Tongue (tissue), 2 donors: ENCODE results near the gene SLC7A8. TPM values are rescaled to one million over a fixed set of nuclear protein-coding genes. Genes with fewer than 3 reads are reported as not detected.
"Not testable (repeated sequence)": the region's sequence is repeated elsewhere in the genome, so short reads cannot be mapped to it uniquely, and the experiment has no call there.

Experiments
- DNase-seq: peaks from one replicate; pipeline ENCODE4 v3.0.0-alpha.2; 2015
- total RNA-seq: library from RNA; depleted of rRNA; stranded (reverse); fragments of >200 nt; gene quantifications from one replicate; pipeline ENCODE4 v1.2.3, GENCODE V29; 2014

Gene SLC7A8
- total RNA-seq, result 5.6 TPM

DNA sequence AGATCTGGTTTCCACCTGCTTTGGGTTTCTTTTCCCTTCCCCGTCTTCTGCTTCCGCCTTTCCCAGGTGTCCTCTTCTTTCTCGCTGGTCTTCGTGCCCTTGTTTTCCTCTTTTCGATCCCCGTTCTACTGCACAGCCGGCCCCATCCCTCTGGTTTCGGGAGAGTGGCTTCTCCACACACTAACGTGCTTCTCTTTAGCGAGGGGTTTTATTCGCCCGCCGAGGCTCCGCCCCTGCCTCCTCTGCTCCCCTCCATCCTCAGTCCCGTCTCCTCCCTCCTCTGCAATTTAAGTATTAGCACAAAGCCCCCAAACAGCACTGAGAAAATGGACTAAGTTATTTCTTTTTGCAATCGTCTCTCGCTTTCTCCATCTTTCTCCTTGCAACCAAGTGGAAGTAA, at the start of gene SLC7A8:
Gene SLC7A8 (minus strand): TSS at position 182 of the 400 bp plus-strand sequence. CDS start 746 bp downstream, outside the sequence.
- DNase-seq, result peak; percentile 67

DNA sequence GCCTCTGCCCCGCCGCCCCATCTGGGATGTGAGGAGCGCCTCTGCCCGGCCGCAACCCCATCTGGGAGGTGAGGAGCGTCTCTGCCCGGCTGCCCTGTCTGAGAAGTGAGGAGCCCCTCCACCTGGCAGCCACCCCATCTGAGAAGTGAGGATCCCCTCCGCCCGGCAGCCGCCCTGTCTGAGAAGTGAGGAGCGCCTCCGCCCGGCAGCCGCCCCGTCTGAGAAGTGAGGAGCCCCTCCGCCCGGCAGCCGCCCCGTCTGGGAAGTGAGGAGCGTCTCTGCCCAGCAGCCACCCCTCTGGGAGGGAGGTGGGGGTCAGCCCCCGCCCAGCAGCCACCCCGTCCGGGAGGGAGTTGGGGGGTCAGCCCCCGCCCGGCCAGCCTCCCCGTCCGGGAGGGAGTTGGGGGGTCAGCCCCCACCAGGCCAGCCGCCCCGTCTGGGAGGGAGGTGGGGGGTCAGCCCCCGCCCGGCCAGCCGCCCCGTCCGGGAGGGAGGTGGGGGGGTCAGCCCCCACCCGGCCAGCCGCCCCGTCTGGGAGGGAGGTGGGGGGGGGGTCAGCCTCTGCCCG, 48.9 kb upstream of the SLC7A8 start:
- not testable (repeated sequence) for DNase-seq

DNA sequence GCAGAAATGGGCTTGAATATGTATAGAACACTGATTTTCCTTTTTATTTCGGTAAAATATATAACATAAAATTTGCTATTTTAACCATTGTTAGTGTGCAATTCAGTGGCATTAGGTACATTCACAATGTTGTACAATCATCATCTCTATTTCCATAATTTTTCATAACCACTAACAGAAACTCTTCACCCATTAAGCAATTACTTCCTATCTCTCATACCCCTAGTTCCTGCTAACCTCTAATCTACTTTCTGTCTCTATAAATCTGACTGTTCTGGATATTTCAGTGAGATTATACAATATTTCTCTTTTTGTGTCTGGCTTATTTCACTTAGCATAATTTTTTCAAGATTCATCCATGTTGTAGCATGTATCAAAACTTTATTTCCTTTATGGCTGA, 45.4 kb upstream of the SLC7A8 start:
- DNase-seq, result no peak

DNA sequence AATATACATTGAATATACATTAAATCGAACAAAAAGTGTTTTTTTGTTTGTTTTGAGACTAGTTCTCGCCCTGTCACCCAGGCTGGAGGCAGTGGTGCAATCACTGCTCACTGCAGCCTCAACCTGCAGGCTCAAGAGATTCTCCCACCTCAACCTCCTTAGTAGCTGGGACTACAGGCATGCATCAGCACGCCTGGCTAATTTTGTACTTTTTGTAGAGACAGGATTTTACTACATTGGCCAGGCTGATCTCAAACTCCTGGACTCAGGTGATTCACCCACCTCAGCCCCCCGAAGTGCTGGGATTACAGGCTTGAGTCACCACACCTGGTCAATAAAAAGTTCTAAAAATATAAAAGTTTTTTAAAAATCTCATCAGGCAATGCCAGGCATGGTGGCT, 44.1 kb upstream of the SLC7A8 start:
- no peak for DNase-seq

DNA sequence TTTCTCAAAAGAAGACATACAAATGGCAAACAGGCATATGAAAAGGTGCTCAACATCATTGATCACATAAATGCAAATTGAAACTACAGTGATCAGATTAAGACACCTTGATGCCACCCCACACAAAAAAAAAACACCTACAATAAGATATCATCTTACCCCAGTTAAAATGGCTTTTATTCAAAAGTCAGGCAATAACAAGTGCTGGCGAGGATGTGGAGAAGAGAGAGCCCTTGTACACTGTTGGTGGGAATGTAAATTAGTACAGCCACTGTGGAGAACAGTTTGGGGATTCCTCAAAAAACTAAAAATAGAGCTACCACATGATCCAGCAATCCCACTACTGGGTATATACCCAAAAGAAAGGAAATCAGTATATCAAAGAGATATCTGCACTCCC, 41.5 kb upstream of the SLC7A8 start:
- not testable (repeated sequence) for DNase-seq

DNA sequence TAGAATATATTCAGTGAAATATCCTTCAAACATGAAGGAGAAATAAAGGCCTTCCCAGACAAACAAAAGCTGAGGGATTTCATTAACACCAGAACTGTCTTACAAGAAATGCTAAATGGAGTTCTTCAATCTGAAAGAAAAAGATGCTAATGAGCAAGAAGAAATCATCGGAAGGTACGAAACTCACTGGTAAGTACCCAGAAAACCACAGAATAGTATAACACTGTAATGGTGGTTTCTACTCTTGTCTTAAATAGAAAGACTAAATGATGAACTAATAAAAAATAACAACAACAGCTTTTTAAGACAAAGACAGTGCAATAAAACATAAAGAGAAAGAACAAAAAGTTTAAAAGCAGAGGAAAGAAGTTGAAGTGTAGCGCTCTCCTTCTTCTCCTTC, 35.6 kb upstream of the SLC7A8 start:
- no peak for DNase-seq

DNA sequence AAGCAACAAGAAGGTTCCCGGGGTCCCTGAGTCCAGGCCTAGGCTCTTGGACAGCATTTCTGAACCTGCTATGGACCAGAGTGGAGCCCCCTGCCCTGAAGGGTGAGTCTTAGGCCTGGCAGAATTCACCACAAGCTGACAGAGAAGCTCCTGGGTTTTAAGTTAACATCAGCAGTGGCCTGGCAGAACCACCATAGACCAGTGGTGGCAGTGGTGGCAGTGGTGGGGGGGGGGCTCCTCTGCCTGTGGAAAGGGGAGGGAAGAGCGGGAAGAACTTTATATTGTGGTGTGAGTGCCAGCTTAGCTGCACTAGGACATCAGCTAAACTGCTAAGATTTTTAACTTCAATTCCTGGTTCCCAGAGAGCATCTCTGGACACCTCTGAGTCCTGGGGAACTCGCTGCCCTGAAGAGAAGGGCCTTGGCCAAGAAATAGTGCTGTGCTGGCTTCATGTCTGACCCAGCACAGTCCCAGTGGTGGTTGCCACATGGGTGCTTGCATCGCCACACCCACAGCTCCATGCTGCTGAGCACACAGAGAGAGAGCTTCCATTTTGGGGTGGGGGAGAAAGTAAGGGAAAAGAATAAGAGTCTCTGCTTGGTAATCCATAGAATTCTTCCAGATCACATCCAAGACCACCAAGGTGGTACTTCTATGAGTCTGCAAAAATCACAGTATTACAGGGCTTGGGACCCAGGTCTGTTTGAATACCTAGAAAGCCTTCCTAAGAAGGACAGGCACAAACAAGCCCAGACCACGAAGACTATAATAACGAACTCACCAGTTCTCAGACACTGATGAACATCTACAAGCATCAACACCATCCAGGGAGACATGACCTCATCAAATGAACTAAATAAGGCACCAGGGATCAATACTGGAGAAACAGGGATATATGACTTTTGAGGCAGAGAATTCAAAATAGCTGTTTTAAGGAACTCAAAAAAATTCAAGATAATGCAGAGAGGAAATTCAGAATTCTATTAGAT, 33.9 kb upstream of the SLC7A8 start:
- no peak for DNase-seq

DNA sequence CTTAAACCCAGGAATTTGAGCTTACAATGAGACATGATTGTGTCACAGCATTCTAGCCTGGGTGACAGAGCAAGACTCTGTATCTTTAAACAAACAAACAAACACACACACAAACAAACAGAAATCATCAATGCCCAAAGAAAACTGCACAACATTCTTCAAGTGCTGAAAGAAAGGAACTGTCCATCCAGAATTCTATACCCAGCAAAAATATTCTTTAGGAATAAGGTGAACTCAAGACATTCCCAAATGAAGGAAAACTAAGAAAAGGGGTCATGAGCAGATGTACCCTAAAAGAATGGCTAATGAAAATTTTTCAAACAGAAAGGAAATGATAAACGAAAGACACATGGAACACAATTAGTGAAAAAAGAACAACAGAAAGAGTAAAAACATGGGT, 32.0 kb upstream of the SLC7A8 start:
- DNase-seq, result no peak

DNA sequence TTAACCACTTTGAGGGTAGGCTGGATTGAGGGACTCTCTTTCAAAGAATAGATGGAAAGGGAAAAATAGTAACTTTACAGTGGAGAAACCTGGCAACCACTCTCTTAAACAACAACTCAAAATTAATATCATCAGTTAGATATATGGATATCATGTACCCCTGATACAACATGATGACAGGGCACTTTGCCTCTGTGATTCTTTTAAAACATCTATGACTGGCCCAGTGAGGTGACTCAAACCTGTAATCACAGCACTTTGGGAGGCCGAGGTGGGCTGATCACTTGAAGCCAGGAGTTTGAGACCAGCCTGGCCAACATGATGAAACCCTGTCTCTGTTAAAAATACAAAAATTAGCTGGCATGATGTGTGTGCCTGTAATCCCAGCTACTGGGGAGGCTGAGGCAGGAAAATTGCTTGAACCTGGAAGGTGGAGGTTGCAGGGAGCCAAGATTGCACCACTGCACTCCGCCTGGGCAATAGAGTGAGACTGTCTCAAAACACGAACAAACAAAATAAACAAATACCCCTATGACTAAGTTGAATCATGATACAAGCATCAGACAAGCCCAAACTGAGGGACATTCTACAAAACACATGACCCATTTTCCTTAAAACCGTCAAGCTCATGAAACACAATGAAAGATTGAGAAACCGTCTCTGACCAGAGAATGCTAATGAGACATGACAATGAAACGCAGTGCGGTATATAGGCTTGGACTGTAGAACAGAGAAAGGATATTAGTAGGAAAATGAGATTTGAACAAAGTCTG, 26.4 kb upstream of the SLC7A8 start:
- no peak for DNase-seq

DNA sequence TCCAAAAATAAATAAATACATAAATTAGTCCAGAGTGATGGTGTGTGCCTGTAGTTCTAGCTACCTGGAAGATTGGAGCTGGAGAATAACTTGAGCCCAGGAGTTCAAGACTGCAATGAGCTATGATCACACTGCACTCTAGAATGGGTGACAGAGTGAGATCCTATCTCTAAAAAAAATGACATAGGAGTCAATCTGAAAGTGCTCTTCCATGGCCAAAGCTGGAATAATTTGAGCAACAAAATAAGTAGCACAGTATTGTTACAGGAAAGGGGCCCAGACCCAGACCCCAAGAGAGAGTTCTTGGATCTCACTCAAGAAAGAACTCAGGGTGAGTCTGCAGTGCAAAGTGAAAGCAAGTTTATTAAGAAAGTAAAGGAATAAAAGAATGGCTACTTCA, 24.9 kb upstream of the SLC7A8 start:
- no peak for DNase-seq

DNA sequence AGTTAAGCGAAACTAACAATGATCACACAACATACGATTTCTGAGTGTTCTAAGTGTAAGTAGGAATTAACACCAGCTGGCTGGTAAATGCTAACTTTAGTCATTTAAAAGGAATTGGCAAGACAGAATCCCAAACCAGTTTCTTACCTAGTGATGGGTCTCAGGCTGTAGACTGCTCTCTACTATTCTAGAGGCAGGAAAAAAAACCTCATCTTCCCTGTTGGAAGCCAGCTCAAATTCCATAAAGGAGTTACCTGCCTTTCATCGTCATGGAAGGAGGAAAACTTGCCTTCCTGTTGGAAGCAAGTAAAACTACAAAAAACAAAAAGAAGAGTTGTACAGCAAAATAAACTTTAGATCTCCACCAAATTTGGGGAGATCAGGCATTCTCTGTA, 23.7 kb upstream of the SLC7A8 start:
- no peak for DNase-seq

DNA sequence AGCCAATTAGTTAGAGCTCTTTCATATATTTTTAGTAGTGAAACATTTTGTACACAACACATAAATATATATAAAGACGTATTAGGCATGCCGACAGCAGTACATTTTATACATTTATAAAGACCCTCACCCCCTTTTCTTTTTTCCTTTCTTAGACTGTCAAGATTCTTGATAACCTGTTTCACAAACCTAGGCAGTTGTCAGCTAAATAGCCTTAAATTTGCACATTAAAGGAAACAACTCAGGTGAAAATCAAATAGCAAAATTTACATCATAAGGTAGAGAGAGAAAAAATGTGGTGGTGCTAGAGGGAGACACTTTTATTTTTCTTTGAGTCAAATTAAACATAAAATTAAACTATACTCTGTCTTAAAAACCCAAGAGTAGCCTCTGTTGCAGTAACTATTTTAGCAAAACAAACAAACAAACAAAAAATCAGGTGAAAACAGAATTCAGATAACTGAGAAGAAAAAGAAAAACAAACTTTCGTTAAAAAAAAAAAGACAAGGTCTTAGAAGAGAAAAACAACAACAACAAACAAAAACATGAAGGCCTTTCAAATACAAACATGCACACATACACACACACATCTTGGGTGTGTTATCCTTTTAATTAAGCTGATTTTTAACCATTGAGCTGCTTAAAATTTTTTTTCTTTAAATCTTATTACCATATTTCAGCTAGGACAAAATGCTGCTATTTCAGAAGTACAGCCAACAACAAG, 23.1 kb upstream of the SLC7A8 start:
- DNase-seq, result no peak

DNA sequence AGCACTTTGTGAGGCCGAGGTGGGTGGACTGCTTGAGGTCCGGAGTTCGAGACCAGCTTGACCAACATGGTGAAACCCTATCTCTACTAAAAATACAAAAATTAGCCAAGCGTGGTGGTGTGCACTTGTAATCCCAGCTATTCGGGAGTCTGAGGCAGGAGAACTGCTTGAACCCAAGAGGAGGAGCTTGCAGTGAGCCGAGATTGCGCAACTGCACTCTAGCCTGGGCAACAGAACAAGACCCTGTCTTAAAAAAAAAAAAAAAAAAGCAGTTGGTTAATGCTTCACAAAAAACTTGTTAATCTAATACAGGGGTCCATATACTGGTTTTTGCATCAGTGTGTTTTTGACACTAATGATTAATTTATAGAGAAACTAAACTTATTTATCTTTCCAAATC, 18.5 kb upstream of the SLC7A8 start:
- no peak for DNase-seq

DNA sequence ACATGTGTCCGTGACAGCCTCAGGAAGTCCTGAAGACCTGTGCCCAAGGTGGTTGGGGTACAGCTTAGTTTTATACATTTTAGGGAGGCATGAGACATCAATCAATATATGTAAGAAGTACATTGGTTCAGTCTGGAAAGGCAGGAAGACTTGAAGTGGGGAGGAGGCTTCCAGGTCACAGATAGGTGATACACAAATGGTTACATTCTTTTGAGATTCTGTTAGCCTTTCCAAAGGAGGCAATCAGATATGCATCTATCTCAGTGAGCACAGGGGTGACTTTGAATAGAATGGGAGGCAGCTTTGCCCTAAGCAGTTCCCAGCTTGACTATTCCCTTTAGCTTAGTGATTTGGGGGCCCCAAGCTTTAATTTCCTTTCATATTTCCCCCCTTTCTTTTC, 15.7 kb upstream of the SLC7A8 start:
- DNase-seq, result not testable (repeated sequence)

DNA sequence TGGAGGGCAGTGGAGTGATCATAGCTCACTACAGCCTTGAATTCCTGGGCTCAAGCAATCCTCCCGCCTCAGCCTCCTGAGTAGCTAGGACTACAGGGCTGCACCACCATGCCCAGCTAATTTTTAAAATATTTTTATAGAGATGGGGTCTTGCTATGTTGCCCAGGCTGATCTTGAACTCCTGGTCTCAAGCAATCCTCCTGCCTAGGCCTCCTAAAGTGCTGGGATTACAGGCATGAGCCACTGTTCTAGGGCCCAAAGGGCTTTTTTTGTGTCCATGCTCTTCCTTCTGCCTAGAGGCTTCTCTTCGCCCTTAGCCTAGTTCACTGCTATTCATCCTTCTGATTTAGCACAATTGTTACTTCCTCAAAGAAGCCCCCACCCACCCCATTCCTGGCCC, 13.0 kb upstream of the SLC7A8 start:
- not testable (repeated sequence) for DNase-seq

DNA sequence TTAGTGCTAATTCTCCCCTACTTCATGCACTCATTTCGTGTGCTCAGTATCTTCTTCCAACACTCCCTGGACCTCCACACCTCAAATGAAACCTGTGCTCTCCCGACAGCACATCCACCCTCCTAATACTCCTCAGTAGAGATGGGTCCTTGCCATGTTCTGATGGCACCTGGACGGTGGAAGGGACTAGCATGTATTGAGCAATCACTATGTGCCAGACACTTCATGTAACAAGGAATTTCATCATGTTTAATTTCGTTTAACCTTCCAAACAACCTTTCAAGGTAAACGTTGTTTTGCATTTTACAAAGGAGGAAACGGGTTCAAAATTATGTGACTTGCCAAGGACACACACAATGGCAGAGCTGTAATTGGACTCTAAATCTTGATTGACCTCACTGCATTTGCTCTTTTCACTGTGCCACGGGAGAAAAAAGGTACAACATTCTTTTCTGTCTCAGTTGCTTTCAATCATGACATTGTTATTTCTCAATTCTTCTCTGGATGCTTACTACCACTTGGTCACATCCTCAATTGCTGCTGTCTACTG, 12.2 kb upstream of the SLC7A8 start:
- DNase-seq, result no peak

DNA sequence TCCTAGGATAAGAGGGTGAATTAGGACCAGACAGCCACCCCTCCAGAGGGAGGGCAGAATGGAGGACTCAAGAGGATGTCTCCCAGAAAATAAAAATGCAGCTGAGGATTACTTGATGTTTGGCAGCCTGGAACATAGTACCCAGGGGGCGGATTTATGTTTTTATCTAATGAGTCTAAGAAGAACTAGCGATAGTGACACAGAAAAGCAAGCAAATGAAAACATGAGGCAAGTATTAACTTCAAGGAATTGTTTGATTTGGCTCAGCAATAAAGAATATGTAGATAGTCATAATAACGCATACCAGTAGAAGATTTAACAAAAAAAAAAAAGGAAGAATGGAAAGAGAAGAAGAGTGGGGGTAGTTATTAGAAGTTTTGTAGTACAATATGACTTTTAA, 10.0 kb upstream of the SLC7A8 start:
- no peak for DNase-seq

DNA sequence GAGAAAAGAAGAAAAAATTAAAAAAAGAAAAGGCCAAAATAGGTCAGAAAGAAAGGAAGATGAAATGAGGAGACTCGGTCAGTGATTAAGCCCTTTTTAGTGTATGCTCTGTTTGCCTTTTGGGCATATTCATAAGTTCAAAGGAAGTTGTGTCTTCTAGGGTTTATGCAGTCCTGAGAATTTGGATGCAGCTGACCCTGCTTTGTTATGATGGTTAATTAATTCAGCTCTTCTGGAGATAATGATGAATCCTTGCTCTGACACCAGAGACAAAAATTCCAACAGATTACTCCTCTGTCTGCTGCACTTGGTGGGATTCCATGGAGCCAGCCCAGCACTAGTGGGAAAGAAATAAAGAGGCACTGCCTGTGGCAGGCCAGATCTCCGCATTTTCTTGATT, 4.5 kb upstream of the SLC7A8 start:
- no peak for DNase-seq

DNA sequence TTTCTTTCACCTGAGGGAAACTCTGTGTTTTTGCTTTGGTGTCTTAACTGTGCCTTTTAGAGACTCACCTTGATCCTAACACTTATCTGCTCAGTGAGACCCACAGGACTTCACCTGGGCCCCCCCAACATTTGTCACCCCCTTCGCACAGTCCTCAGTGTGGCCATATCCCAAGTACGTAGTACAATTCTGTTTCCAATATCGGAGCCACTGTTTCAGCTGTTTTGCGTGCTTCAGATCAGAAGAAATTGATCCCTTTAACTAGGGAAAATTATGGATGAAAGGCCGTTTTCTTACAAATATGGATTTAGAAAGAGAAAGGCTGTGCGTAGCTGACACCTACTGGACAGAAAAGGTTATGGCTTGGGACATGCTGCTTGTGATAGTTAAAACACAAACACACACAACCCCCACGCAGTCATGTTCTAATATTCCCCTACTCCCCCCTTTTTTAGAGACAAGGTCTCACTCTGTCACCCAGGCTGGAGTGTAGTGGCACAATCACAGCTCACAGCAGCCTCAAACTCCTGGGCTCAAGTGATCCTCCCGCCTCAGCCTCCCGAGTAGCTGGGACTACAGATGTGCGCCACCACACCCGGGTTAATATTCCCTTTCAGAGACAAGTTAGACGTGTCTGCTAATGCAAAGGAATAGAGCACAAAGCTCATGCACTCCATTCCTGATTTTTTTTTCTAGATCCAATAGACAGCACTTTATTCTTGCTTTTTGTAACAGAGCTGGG, 3.6 kb upstream of the SLC7A8 start:
- DNase-seq, result peak; percentile 81

DNA sequence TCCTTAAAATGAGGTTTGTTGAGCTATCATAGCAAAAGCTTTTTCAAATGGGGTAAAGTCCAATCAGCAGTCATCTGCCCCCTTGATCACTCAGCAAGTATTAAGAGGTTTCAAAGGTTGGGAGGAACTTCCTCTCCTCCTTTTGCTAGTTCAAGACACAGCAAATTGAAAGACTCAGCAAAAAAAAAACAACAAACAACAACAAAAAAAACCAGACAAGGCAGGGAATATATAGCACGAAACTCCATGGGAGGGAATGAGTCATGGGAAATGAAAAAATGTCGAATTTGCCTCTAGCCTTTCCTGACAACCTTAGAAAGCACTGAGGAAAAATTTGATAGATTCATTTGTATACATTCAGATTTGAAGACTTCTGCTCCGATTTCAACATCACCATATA, 1.6 kb upstream of the SLC7A8 start:
- no peak for DNase-seq

DNA sequence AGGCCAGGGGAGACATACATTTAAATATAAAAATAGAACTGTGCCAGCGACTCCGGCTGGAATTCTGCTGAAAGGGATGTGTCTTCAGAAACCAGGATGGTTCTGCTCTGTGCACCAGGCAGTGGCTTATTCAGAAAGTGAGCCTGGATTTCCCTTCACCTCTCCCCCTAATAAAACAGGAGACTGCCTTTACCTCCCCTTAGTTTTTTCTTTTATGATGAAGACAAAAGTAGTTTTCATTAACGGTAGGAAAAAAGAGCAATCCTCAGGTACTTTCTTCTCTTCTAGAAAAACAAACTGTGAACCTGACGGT, 346 bp downstream of the SLC7A8 start:
- no peak for DNase-seq
